H9 (cell line): Measurements from ENCODE around the gene C15orf40. TPM values are rescaled to one million over a fixed set of nuclear protein-coding genes. Genes with fewer than 3 reads are reported as not detected.

Source experiments
- DNase-seq: peaks from one replicate; pipeline ENCODE4 v3.0.0-alpha.2; 2017
- H2AFZ ChIP-seq: one replicate; pipeline ENCODE4 v1.6.1; 2013; ENCODE audit warnings: mild to moderate bottlenecking, low read length, control low read depth, moderate library complexity
- H2AK5ac ChIP-seq: 2 replicates; pipeline ENCODE4 v1.6.1; 2013; ENCODE audit warnings: low read length, control low read depth, mixed read lengths; ENCODE audit not compliant: insufficient read length
- H2BK120ac ChIP-seq: one replicate; pipeline ENCODE4 v1.6.1; 2013; ENCODE audit warnings: low read depth, mild to moderate bottlenecking, low read length, control low read depth, inconsistent platforms; ENCODE audit not compliant: poor library complexity, severe bottlenecking
- H2BK12ac ChIP-seq: 2 replicates; pipeline ENCODE4 v1.6.1; 2013; ENCODE audit warnings: low read length, control low read depth, mixed read lengths, low read depth; ENCODE audit not compliant: insufficient read length
- H2BK15ac ChIP-seq: 2 replicates; pipeline ENCODE4 v1.6.1; 2013; ENCODE audit warnings: low read depth, low read length, control low read depth
- H2BK20ac ChIP-seq: one replicate; pipeline ENCODE4 v1.6.1; 2013; ENCODE audit warnings: low read depth, mild to moderate bottlenecking, low read length, control low read depth, inconsistent platforms; ENCODE audit not compliant: poor library complexity, severe bottlenecking
- H2BK5ac ChIP-seq: 2 replicates; pipeline ENCODE4 v1.6.1; 2013; ENCODE audit warnings: low read length, control low read depth, mixed read lengths; ENCODE audit not compliant: insufficient read length
- H3K14ac ChIP-seq: 2 replicates; pipeline ENCODE4 v1.6.1; 2013; ENCODE audit warnings: low read length, control low read depth; ENCODE audit not compliant: insufficient read depth
- H3K18ac ChIP-seq: 2 replicates; pipeline ENCODE4 v1.6.1; 2013; ENCODE audit warnings: low read depth, mild to moderate bottlenecking, mixed read lengths, low read length, control low read depth; ENCODE audit not compliant: insufficient read length
- H3K23ac ChIP-seq: 2 replicates; pipeline ENCODE4 v1.6.1; 2013; ENCODE audit warnings: low read length, control low read depth, mixed read lengths, low read depth; ENCODE audit not compliant: insufficient read length
- H3K23me2 ChIP-seq: 2 replicates; pipeline ENCODE4 v1.6.1; 2013; ENCODE audit warnings: low read depth, mild to moderate bottlenecking, mixed read lengths, low read length, control low read depth; ENCODE audit not compliant: insufficient read length, poor library complexity, severe bottlenecking
- H3K27ac ChIP-seq: 2 replicates; pipeline ENCODE4 v1.5.1; 2013; ENCODE audit warnings: low read length, control low read depth, mixed read lengths, low read depth; ENCODE audit not compliant: insufficient read length
- H3K27me3 ChIP-seq: 2 replicates; pipeline ENCODE4 v1.6.1; 2013; ENCODE audit warnings: low read length, control low read depth, inconsistent platforms; ENCODE audit not compliant: insufficient read depth
- H3K4ac ChIP-seq: 2 replicates; pipeline ENCODE4 v1.6.1; 2013; ENCODE audit warnings: low read depth, mild to moderate bottlenecking, control low read depth, inconsistent platforms, low read length, moderate library complexity
- H3K4me1 ChIP-seq: 2 replicates; pipeline ENCODE4 v1.6.1; 2013; ENCODE audit warnings: low read length, control low read depth, inconsistent platforms; ENCODE audit not compliant: insufficient read depth
- H3K4me2 ChIP-seq: 2 replicates; pipeline ENCODE4 v1.6.1; 2013; ENCODE audit warnings: low read length, control low read depth, mixed read lengths; ENCODE audit not compliant: insufficient read length, insufficient read depth
- H3K56ac ChIP-seq: 2 replicates; pipeline ENCODE4 v1.6.1; 2013; ENCODE audit warnings: low read depth, mild to moderate bottlenecking, mixed read lengths, low read length, control low read depth; ENCODE audit not compliant: insufficient read length
- H3K79me1 ChIP-seq: 2 replicates; pipeline ENCODE4 v1.6.1; 2013; ENCODE audit warnings: low read depth, mild to moderate bottlenecking, moderate library complexity, low read length, control low read depth, inconsistent platforms; ENCODE audit not compliant: insufficient read depth, poor library complexity, severe bottlenecking
- H3K79me2 ChIP-seq: 2 replicates; pipeline ENCODE4 v1.6.1; 2013; ENCODE audit warnings: low read length, control low read depth, inconsistent platforms; ENCODE audit not compliant: insufficient read depth
- H3K9ac ChIP-seq: 2 replicates; pipeline ENCODE4 v1.6.1; 2013; ENCODE audit warnings: low read length, control low read depth, mixed read lengths; ENCODE audit not compliant: insufficient read length; ENCODE audit errors: extremely low read depth
- H3K9me3 ChIP-seq: one replicate; pipeline ENCODE4 v1.6.1; 2013; ENCODE audit warnings: low read depth, low read length, inconsistent platforms; ENCODE audit not compliant: control insufficient read depth
- H3T11ph ChIP-seq: one replicate; pipeline ENCODE4 v1.6.1; 2013; ENCODE audit warnings: mild to moderate bottlenecking, low read length, control low read depth, inconsistent platforms
- H4K20me1 ChIP-seq: one replicate; pipeline ENCODE4 v1.6.1; 2013; ENCODE audit not compliant: control insufficient read depth, insufficient read length, insufficient read depth
- H4K5ac ChIP-seq: 2 replicates; pipeline ENCODE4 v1.6.1; 2013; ENCODE audit warnings: low read depth, mild to moderate bottlenecking, mixed read lengths, low read length, control low read depth; ENCODE audit not compliant: insufficient read length
- H4K8ac ChIP-seq: replicated peaks from 2 replicates; pipeline ENCODE4 v1.6.1; 2013; ENCODE audit warnings: low read length, control low read depth, mixed read lengths, low read depth; ENCODE audit not compliant: insufficient read length
- H4K91ac ChIP-seq: 2 replicates; pipeline ENCODE4 v1.6.1; 2013; ENCODE audit warnings: low read depth, mild to moderate bottlenecking, moderate library complexity, mixed read lengths, low read length, control low read depth; ENCODE audit not compliant: insufficient read length
- H3K27ac Mint-ChIP-seq, 3 experiments: 2 replicates in 2 of 3; 3 replicates in 1 of 3; pipeline ENCODE4 v1.8.0; 2020 to 2021; ENCODE audit warnings: mixed read lengths in 3 of 3, mild to moderate bottlenecking in 1 of 3, moderate library complexity in 1 of 3
- H3K27me3 Mint-ChIP-seq: 2 replicates; pipeline ENCODE4 v1.8.0; 2021; ENCODE audit warnings: low read depth, mild to moderate bottlenecking, moderate library complexity, mixed read lengths
- H3K36me3 Mint-ChIP-seq, 3 experiments: 2 replicates in 2 of 3; 3 replicates in 1 of 3; pipeline ENCODE4 v1.8.0; 2020 to 2021; ENCODE audit warnings: low read depth in 3 of 3, mixed read lengths in 3 of 3; ENCODE audit not compliant: insufficient read depth in 1 of 3
- H3K4me1 Mint-ChIP-seq, 2 experiments: 2 replicates each; pipeline ENCODE4 v1.8.0; 2020; ENCODE audit warnings: mixed read lengths in 2 of 2
- H3K4me3 Mint-ChIP-seq, 2 experiments: 2 replicates in 1 of 2; 3 replicates in 1 of 2; pipeline ENCODE4 v1.8.0; 2020 to 2021; ENCODE audit warnings: mild to moderate bottlenecking in 2 of 2, mixed read lengths in 2 of 2, moderate library complexity in 1 of 2
- H3K9me3 Mint-ChIP-seq, 2 experiments: 2 replicates in 1 of 2; 3 replicates in 1 of 2; pipeline ENCODE4 v1.8.0; 2020; ENCODE audit warnings: mild to moderate bottlenecking in 2 of 2, mixed read lengths in 2 of 2, moderate library complexity in 1 of 2
- CTCF ChIP-seq: fragments of 200-600 bp; sonication (generic); conservative IDR thresholded peaks from 3 replicates; pipeline ENCODE4 v1.8.0; 2021; ENCODE audit warnings: antibody characterized with exemption, mild to moderate bottlenecking
- WGBS: extraction: QIAGEN DNeasy Blood & Tissue Kit; methylation state at CpG from one replicate; pipeline ENCODE4 v1.1.7; 2013; ENCODE audit warnings: missing lambda C conversion rate, low lambda C conversion rate, mixed read lengths; ENCODE audit not compliant: insufficient read length; ENCODE audit errors: extremely low coverage; 5-methylcytosine and 5-hydroxymethylcytosine counted together
- total RNA-seq: library from RNA; stranded (reverse); gene quantifications from 2 replicates; pipeline ENCODE4 v1.2.1, GENCODE V29; 2021

The C15orf40 gene
- total RNA-seq, 1 experiment from 2014 or later, result 11.5 TPM

- no peak for DNase-seq
- Histone ChIP-seq H3K27me3 (no peaks in the 10 kb centered on the region), H4K5ac (no peak overlapping the region), H3K9ac (no peak overlapping the region), H3T11ph (no peak overlapping the region), H4K8ac (no peak overlapping the region), H3K9me3 (no peaks in the 10 kb centered on the region), H2BK5ac (no peak overlapping the region), H2BK12ac (no peak overlapping the region), H3K79me2 (0 out of 2 replicates have a peak, but pooled peaks cover 2% of the 10 kb centered on the region), H4K91ac (no peak overlapping the region), H2BK120ac (no peak overlapping the region), H2AFZ (no peak overlapping the region), H3K4me1 (no peaks in the 10 kb centered on the region), H3K4me2 (no peak overlapping the region), H3K4ac (no peak overlapping the region), H2BK20ac (no peak overlapping the region), H3K23ac (no peak overlapping the region), H3K18ac (no peak overlapping the region), H3K14ac (no peak overlapping the region), H3K79me1 (no peaks in the 10 kb centered on the region), H4K20me1 (no peaks in the 10 kb centered on the region), H2BK15ac (no peak overlapping the region), H3K27ac (no peak overlapping the region), H2AK5ac (no peak overlapping the region), H3K23me2 (no peaks in the 10 kb centered on the region), H3K56ac (no peak overlapping the region)
- Mint-ChIP-seq H3K4me3 (no peak overlapping the region), H3K36me3 (no peaks in the 10 kb centered on the region), H3K27ac (no peak overlapping the region), H3K4me1 (peaks cover 5 to 6% of the 10 kb centered on the region in 2 experiments; a peak in 3 of 4 replicates), H3K27me3 (peaks cover 5% of the 10 kb centered on the region), H3K9me3 (no peaks in the 10 kb centered on the region)
- WGBS, result no CpG with 5 or more reads among the region's 5 CpGs
- TF ChIP-seq CTCF, result no peak
Observed at GRCh38 chr15:82945326-82945725, 66.1 kb downstream of the C15orf40 start.
